A549 (cell line): ENCODE data around the gene RPL10. TPM values are rescaled to one million over a fixed set of nuclear protein-coding genes. Genes with fewer than 3 reads are reported as not detected.

Experiments used
- ATAC-seq, 2 experiments: fragments of 200-7000 bp in 1 of 2; fragments of >200 bp in 1 of 2; cut with Nextera tagmentation in 1 of 2; cut with Tn5 transposase in 1 of 2; 3 replicates each; pipeline versions ENCODE4 v1.8.0 to v1.9.1; 2018 to 2020; ENCODE audit warnings: mild to moderate bottlenecking in 1 of 2, moderate library complexity in 1 of 2
- CTCF ChIA-PET: fragments of 300-600 bp; sonication (Branson Sonifier 250); formaldehyde crosslinking; extraction: SDS; loops from one replicate; lab custom pipeline; 2021; ENCODE audit warnings: antibody characterized with exemption, inconsistent platforms; lab: Yijun Ruan, JAX
- POLR2A ChIA-PET: fragments of 350-600 bp; formaldehyde crosslinking; extraction: SDS; loops from one replicate; lab custom pipeline; 2021; ENCODE audit warnings: antibody characterized with exemption, inconsistent platforms; lab: Yijun Ruan, JAX
- DNase-seq, 2 experiments: peaks; one replicate each; pipeline versions ENCODE4 v3.0.0 to v3.0.0-alpha.2; 2011 to 2016; ENCODE audit warnings: low read depth in 1 of 2, low spot score in 1 of 2
- FAIRE-seq: peaks from 2 replicates; lab custom pipeline; 2011; peaks lifted over from hg19 to GRCh38; lab: Jason Lieb, UNC
- H3K27ac ChIP-seq, 2 experiments: fragments of >200 bp; sonication (Bioruptor Twin); formaldehyde crosslinking; 3 replicates each; pipeline ENCODE4 v1.5.1; 2016 to 2017
- H3K4me1 ChIP-seq: fragments of >200 bp; sonication (Bioruptor Twin); formaldehyde crosslinking; 3 replicates; pipeline ENCODE4 v1.6.1; 2016
- H3K4me2 ChIP-seq: fragments of >200 bp; sonication (Bioruptor Twin); formaldehyde crosslinking; 3 replicates; pipeline ENCODE4 v1.6.1; 2016
- H3K4me3 ChIP-seq: fragments of >200 bp; sonication (Bioruptor Twin); formaldehyde crosslinking; 3 replicates; pipeline ENCODE4 v1.5.1; 2016
- H3K9me3 ChIP-seq: fragments of >200 bp; sonication (Bioruptor Twin); formaldehyde crosslinking; 3 replicates; pipeline ENCODE4 v1.6.1; 2016
- CBX8 ChIP-seq: fragments of 200-600 bp; sonication (generic); IDR thresholded peaks from 2 replicates; pipeline ENCODE4 v1.6.1; 2016
- CHD2 ChIP-seq: fragments of 150-350 bp; IDR thresholded peaks from 2 replicates; pipeline ENCODE4 v1.6.1; 2014; ENCODE audit warnings: low read length; ENCODE audit not compliant: partially characterized antibody
- EHF ChIP-seq: fragments of 250-450 bp; sonication (Bioruptor Pico); IDR thresholded peaks from 2 replicates; pipeline ENCODE4 v1.5.0; 2020; ENCODE audit warnings: mild to moderate bottlenecking
- EHMT2 ChIP-seq: fragments of 200-600 bp; sonication (generic); IDR thresholded peaks from 2 replicates; pipeline ENCODE4 v1.6.1; 2016; ENCODE audit warnings: antibody characterized with exemption, low read depth, mild to moderate bottlenecking, moderate library complexity
- EP300 ChIP-seq, 2 experiments: fragments of >200 bp; sonication (Bioruptor Twin); formaldehyde crosslinking; IDR thresholded peaks; 2 replicates in 1 of 2; 3 replicates in 1 of 2; pipeline ENCODE4 v1.6.1; 2016 to 2017
- ESRRA ChIP-seq: fragments of 150-350 bp; IDR thresholded peaks from 2 replicates; pipeline ENCODE4 v1.6.1; 2014; ENCODE audit warnings: mild to moderate bottlenecking, low read length, borderline replicate concordance
- FOSB ChIP-seq: fragments of 250-450 bp; sonication (Bioruptor Pico); IDR thresholded peaks from 2 replicates; pipeline ENCODE4 v1.5.0; 2020; ENCODE audit warnings: mild to moderate bottlenecking, moderate library complexity
- FOSL2 ChIP-seq, 2 experiments: fragments of 450-650 bp in 1 of 2; fragments of >200 bp in 1 of 2; sonication (Bioruptor Twin) in 1 of 2; formaldehyde crosslinking; IDR thresholded peaks; 2 replicates each; pipeline versions ENCODE4 v1.5.0 to v1.6.1; 2016 to 2020; ENCODE audit warnings: mild to moderate bottlenecking in 1 of 2, moderate library complexity in 1 of 2
- GATA3 ChIP-seq: IDR thresholded peaks from 2 replicates; pipeline ENCODE4 v1.6.1; 2012; ENCODE audit warnings: borderline replicate concordance
- HOXB13 ChIP-seq: fragments of 250-450 bp; sonication (Bioruptor Pico); IDR thresholded peaks from 2 replicates; pipeline ENCODE4 v1.5.0; 2020; ENCODE audit warnings: low read depth, mild to moderate bottlenecking, moderate library complexity
- JUN ChIP-seq, 2 experiments: fragments of >200 bp; sonication (Bioruptor Twin); formaldehyde crosslinking; IDR thresholded peaks; 2 replicates in 1 of 2; 3 replicates in 1 of 2; pipeline ENCODE4 v1.6.1; 2016 to 2017
- JUNB ChIP-seq: fragments of >200 bp; sonication (Bioruptor Twin); formaldehyde crosslinking; IDR thresholded peaks from 2 replicates; pipeline ENCODE4 v1.6.1; 2016
- KDM1A ChIP-seq: fragments of 200-600 bp; sonication (generic); IDR thresholded peaks from 2 replicates; pipeline ENCODE4 v1.6.1; 2016; ENCODE audit warnings: low read depth, mild to moderate bottlenecking
- KDM5A ChIP-seq: fragments of 200-600 bp; sonication (generic); IDR thresholded peaks from 2 replicates; pipeline ENCODE4 v1.6.1; 2016; ENCODE audit warnings: antibody characterized with exemption, mild to moderate bottlenecking
- MAZ ChIP-seq: fragments of 150-350 bp; IDR thresholded peaks from 2 replicates; pipeline ENCODE4 v1.6.1; 2014; ENCODE audit warnings: antibody characterized with exemption, low read depth, low read length, borderline replicate concordance
- NPAS2 ChIP-seq: fragments of 250-450 bp; sonication (Bioruptor Pico); IDR thresholded peaks from 2 replicates; pipeline ENCODE4 v1.8.0; 2022; ENCODE audit warnings: mild to moderate bottlenecking, moderate library complexity, borderline replicate concordance
- PHF8 ChIP-seq: fragments of 200-600 bp; sonication (generic); IDR thresholded peaks from 2 replicates; pipeline ENCODE4 v1.6.1; 2016; ENCODE audit warnings: low read depth, mild to moderate bottlenecking, antibody characterized with exemption, moderate library complexity, borderline replicate concordance
- POLR2A ChIP-seq: IDR thresholded peaks from 2 replicates; pipeline ENCODE4 v1.6.1; 2012; ENCODE audit warnings: mild to moderate bottlenecking, low read length
- POLR2AphosphoS2 ChIP-seq: conservative IDR thresholded peaks from 2 replicates; pipeline ENCODE4 v1.6.1; 2012; ENCODE audit warnings: low read length, improper control_type of control experiment, inconsistent platforms
- RAD21 ChIP-seq, 2 experiments: fragments of >200 bp in 1 of 2; sonication (Bioruptor Twin) in 1 of 2; formaldehyde crosslinking in 1 of 2; IDR thresholded peaks in 1 of 2; conservative IDR thresholded peaks in 1 of 2; 2 replicates in 1 of 2; 3 replicates in 1 of 2; pipeline ENCODE4 v1.6.1; 2012 to 2018; ENCODE audit warnings: inconsistent platforms in 1 of 2
- RARB ChIP-seq: fragments of 250-450 bp; sonication (Bioruptor Pico); IDR thresholded peaks from 2 replicates; pipeline ENCODE4 v1.8.0; 2021; ENCODE audit warnings: mild to moderate bottlenecking, moderate library complexity
- RCOR1 ChIP-seq: fragments of 150-350 bp; IDR thresholded peaks from 2 replicates; pipeline ENCODE4 v1.6.1; 2014; ENCODE audit warnings: antibody characterized with exemption, low read length, low read depth
- RNF2 ChIP-seq: fragments of 200-600 bp; sonication (generic); IDR thresholded peaks from 2 replicates; pipeline ENCODE4 v1.6.1; 2016; ENCODE audit warnings: low read depth, mild to moderate bottlenecking, antibody characterized with exemption, moderate library complexity, borderline replicate concordance
- TFCP2L1 ChIP-seq: fragments of 250-450 bp; sonication (Bioruptor Pico); IDR thresholded peaks from 2 replicates; pipeline ENCODE4 v1.5.0; 2021; ENCODE audit warnings: mild to moderate bottlenecking
- ZFP36 ChIP-seq: fragments of 450-650 bp; IDR thresholded peaks from 2 replicates; pipeline ENCODE4 v1.6.1; 2014; ENCODE audit warnings: borderline replicate concordance; ENCODE audit not compliant: partially characterized antibody
- WGBS: methylation state at CpG from one replicate; pipeline ENCODE4 v1.1.6; 2017; ENCODE audit errors: missing lambda C conversion rate; 5-methylcytosine and 5-hydroxymethylcytosine counted together
- polyA plus RNA-seq, 4 experiments: library from polyadenylated mRNA; depleted of rRNA in 3 of 4; stranded (reverse); fragments of >200 nt; fragmentation: RNase III in 1 of 4; extraction: RNeasy Plus Mini Kit Qiagen cat#74134 plus additional on column Dnase treatment in 1 of 4; gene quantifications; 2 replicates in 3 of 4; 3 replicates in 1 of 4; pipeline ENCODE4 v1.2.3, GENCODE V29; 2011 to 2017
- TF ChIP-seq, protein P1 (sequence below): fragments of 200-600 bp; sonication (generic); IDR thresholded peaks from 2 replicates; pipeline ENCODE4 v1.6.1; 2016; ENCODE audit warnings: antibody characterized with exemption, mild to moderate bottlenecking, moderate library complexity
- TF ChIP-seq, protein P2 (sequence below): fragments of 250-450 bp; sonication (Bioruptor Pico); IDR thresholded peaks from 2 replicates; pipeline ENCODE4 v1.5.0; 2021; ENCODE audit warnings: mild to moderate bottlenecking, moderate library complexity, borderline replicate concordance
- TF ChIP-seq, protein P3 (sequence below): IDR thresholded peaks from 2 replicates; pipeline ENCODE4 v1.6.1; 2012

The RPL10 gene
- polyA plus RNA-seq, 2 of the 4 experiments (the other 2 are of a cell fraction): 3,216 to 4,804 TPM

DNA sequence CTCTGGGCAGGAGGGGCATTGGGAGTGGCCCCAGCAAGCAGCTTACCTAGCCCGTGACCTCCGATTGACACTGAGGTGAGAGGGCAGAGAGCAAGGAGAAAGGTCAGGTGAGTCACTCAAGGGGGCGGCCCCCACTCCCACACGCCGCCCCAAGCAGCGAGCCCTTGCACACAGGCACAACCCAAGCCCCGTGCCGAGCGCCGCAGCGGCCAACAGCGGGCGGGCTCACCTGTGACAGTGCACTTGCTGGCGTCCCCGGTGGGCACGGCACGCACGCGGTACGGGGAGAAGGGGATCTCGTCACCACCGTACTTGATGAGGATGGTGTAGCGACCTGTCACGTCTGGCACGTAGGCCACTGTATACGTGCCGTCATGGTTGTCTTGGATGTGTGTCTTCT lies 41.0 kb upstream of the RPL10 start:
- no peaks in the 10 kb centered on the region for H3K9me3 ChIP-seq
- POLR2A ChIA-PET: no interaction called here
- FAIRE-seq: no peak
- H3K4me1 ChIP-seq: peaks cover 68% of the 10 kb centered on the region
- H3K4me2 ChIP-seq: no peak overlapping the region
- no peak overlapping the region for H3K27ac ChIP-seq
- no peak for ATAC-seq
- CTCF ChIA-PET: interaction anchor here (1.2 to 1.8 kb wide), 3 partner anchors 9 to 178 kb away, joined by 3 to 11 read pairs (median 3); partner anchors contain the start of gene FLNA
- WGBS: 95% methylated on average over 7 of the region's 27 CpGs
- H3K4me3 ChIP-seq: no peak overlapping the region
- no peak for TF ChIP-seq JUN (IDR thresholded peaks at IDR 0.05)
- no peak for TF ChIP-seq ZFP36
- no peak for TF ChIP-seq CBX8
- TF ChIP-seq POLR2AphosphoS2: no peak
- TF ChIP-seq KDM1A: no peak
- TF ChIP-seq RCOR1: no peak
- no peak for TF ChIP-seq TFCP2L1
- TF ChIP-seq, protein P1, sequence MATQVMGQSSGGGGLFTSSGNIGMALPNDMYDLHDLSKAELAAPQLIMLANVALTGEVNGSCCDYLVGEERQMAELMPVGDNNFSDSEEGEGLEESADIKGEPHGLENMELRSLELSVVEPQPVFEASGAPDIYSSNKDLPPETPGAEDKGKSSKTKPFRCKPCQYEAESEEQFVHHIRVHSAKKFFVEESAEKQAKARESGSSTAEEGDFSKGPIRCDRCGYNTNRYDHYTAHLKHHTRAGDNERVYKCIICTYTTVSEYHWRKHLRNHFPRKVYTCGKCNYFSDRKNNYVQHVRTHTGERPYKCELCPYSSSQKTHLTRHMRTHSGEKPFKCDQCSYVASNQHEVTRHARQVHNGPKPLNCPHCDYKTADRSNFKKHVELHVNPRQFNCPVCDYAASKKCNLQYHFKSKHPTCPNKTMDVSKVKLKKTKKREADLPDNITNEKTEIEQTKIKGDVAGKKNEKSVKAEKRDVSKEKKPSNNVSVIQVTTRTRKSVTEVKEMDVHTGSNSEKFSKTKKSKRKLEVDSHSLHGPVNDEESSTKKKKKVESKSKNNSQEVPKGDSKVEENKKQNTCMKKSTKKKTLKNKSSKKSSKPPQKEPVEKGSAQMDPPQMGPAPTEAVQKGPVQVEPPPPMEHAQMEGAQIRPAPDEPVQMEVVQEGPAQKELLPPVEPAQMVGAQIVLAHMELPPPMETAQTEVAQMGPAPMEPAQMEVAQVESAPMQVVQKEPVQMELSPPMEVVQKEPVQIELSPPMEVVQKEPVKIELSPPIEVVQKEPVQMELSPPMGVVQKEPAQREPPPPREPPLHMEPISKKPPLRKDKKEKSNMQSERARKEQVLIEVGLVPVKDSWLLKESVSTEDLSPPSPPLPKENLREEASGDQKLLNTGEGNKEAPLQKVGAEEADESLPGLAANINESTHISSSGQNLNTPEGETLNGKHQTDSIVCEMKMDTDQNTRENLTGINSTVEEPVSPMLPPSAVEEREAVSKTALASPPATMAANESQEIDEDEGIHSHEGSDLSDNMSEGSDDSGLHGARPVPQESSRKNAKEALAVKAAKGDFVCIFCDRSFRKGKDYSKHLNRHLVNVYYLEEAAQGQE: no peak
- no peak for TF ChIP-seq KDM5A
- no peak for DNase-seq

DNA sequence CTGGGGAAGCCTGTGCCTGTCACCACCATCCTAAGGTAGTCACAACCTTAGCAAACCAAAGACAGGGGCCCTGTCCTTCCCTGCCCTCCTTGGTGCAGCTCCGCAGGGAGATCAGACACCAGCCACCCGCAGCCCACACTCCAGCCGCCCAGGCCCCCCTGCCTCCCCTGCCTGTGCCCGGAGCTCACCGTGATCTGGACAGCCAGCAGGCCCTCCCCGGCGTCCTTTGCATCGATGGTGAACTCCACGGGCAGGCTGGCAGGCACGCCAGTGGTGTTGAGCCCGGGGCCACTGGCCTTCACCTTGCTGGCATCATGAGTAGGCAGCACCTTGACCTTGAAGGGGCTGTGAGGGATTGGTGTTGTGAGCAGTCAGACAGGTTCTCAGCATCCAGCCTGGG lies 40.2 kb upstream of the RPL10 start:
- Histone ChIP-seq H3K4me3 (no peak overlapping the region), H3K27ac (0 out of 6 replicates have a peak overlapping the region, but pooled peaks of 1 of the 2 experiments have one; percentile 21), H3K4me2 (no peak overlapping the region), H3K9me3 (no peaks in the 10 kb centered on the region), H3K4me1 (peaks cover 65% of the 10 kb centered on the region)
- ChIA-PET CTCF (interaction anchor here (1.8 kb wide), 1 partner anchor 16 kb away, joined by 11 read pairs; the partner anchor contains the start of gene FLNA), POLR2A (no interaction called here)
- 100% methylated on average over 1 of the region's 11 CpGs for WGBS
- no peak for ATAC-seq
- DNase-seq: no peak
- FAIRE-seq: no peak
- TF ChIP-seq, protein P2, sequence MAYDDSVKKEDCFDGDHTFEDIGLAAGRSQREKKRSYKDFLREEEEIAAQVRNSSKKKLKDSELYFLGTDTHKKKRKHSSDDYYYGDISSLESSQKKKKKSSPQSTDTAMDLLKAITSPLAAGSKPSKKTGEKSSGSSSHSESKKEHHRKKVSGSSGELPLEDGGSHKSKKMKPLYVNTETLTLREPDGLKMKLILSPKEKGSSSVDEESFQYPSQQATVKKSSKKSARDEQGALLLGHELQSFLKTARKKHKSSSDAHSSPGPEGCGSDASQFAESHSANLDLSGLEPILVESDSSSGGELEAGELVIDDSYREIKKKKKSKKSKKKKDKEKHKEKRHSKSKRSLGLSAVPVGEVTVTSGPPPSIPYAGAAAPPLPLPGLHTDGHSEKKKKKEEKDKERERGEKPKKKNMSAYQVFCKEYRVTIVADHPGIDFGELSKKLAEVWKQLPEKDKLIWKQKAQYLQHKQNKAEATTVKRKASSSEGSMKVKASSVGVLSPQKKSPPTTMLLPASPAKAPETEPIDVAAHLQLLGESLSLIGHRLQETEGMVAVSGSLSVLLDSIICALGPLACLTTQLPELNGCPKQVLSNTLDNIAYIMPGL (CRISPR knock-in tag): no peak
- no peak for TF ChIP-seq RARB

DNA sequence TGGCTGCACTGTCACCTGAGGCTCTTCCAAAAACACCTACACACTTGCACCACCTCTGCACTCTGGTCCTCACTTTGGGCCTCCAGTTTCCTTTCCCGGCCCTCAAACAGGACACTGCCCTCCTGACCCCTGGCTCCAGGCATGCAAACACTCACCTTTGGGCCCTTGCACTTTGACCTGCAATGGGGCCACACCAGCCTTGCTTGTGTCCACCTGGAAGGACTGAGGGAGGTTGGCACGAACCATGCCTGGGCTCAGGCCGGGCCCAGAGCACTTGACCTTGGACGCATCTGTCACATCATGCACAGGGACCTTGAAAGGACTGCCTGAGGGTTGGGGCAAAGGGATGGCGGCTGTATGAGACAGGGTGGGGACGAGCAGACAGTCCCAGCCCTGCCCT lies 39.3 kb upstream of the RPL10 start:
- TF ChIP-seq NPAS2 (no peak), RNF2 (no peak), JUN (IDR thresholded peaks at IDR 0.05) (no peak; a peak in 1 of 5 replicates), JUNB (no peak), FOSL2 (IDR thresholded peaks at IDR 0.05) (no peak), FOSL2 (CRISPR knock-in tag; IDR thresholded peaks at IDR 0.05) (no peak), RAD21 (conservative IDR thresholded peaks at IDR 0.05 in 1 of 2, IDR thresholded peaks at IDR 0.05 in 1 of 2) (no peak), FOSB (no peak), GATA3 (no peak), HOXB13 (CRISPR knock-in tag) (no peak), EHMT2 (no peak), EP300 (IDR thresholded peaks at IDR 0.05) (no peak), POLR2A (no peak), ESRRA (no peak), PHF8 (no peak), MAZ (no peak), EHF (CRISPR knock-in tag) (no peak), CHD2 (no peak)
- TF ChIP-seq, protein P3, sequence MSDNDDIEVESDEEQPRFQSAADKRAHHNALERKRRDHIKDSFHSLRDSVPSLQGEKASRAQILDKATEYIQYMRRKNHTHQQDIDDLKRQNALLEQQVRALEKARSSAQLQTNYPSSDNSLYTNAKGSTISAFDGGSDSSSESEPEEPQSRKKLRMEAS: no peak
- no peak for FAIRE-seq
- POLR2A ChIA-PET: no interaction called here
- 0 out of 3 replicates have a peak overlapping the region, but pooled peaks have one; percentile 5 for H3K4me2 ChIP-seq
- no peak for ATAC-seq
- H3K27ac ChIP-seq: 0 out of 6 replicates have a peak overlapping the region, but pooled peaks of 1 of the 2 experiments have one; percentile 37
- CTCF ChIA-PET: no interaction called here
- no peak overlapping the region for H3K4me3 ChIP-seq
- 90% methylated on average over 1 of the region's 6 CpGs for WGBS
- H3K4me1 ChIP-seq: peaks cover 57% of the 10 kb centered on the region
- no peaks in the 10 kb centered on the region for H3K9me3 ChIP-seq
- no peak for DNase-seq
